ENCODE measurements around the gene TFB1M. TPM values are rescaled to one million over a fixed set of nuclear protein-coding genes. Genes with fewer than 3 reads are reported as not detected.
A peak's percentile ranks its signal among the peaks of the same experiment; 100 is the strongest.

TFB1M gene
- polyA plus RNA-seq, 2 of the 4 experiments (the other 2 are of a cell fraction): 9.8 to 19.5 TPM

GRCh38 chr6:155246825-155247224, 67.5 kb downstream of the TFB1M start:
- no peak for FAIRE-seq
- WGBS (ENCODE audit: missing lambda C conversion rate): 100% methylated on average over 1 of the region's 2 CpGs
- no peaks in the 10 kb centered on the region for H3K9me3 ChIP-seq
- ChIA-PET POLR2A (no interaction called here), CTCF (interaction anchor here (1.4 to 3.5 kb wide), 2 partner anchors 30 to 69 kb away, joined by 3 to 36 read pairs; no protein-coding TSS in a partner anchor)
- no peak for TF ChIP-seq EHF (CRISPR knock-in tag; IDR thresholded peaks at IDR 0.05)
- TF ChIP-seq BHLHE40 (IDR thresholded peaks at IDR 0.05; ENCODE audit: low read depth, low read length): no peak
- TF ChIP-seq HOXB13 (CRISPR knock-in tag; IDR thresholded peaks at IDR 0.05; ENCODE audit: low read depth): no peak
- no peak for TF ChIP-seq JUNB (IDR thresholded peaks at IDR 0.05)
- no peak for TF ChIP-seq MAZ (IDR thresholded peaks at IDR 0.05; ENCODE audit: borderline replicate concordance, low read depth, low read length)
- H3K27ac ChIP-seq: peak overlapping the region in 1 of 2 experiments; percentile 80; a peak in 2 of 6 replicates
- peaks cover 15% of the 10 kb centered on the region for H3K4me1 ChIP-seq
- H3K4me3 ChIP-seq: no peak overlapping the region
- ATAC-seq: no peak
- DNase-seq (ENCODE audit: low read depth in 1 of 2, low spot score in 1 of 2): no peak
- no peak overlapping the region for H3K4me2 ChIP-seq

- POLR2A ChIA-PET: no interaction called here
Measured at GRCh38 chr6:155245831-155246230, 68.5 kb downstream of the TFB1M start.

GRCh38 chr6:155245193-155245592, 69.1 kb downstream of the TFB1M start:
- ATAC-seq: no peak
- peaks cover 15% of the 10 kb centered on the region for H3K4me1 ChIP-seq

More at GRCh38 chr6:155245831-155246230, 68.5 kb downstream of the TFB1M start:
- ATAC-seq: no peak
- Histone ChIP-seq H3K4me2 (no peak overlapping the region), H3K4me3 (no peak overlapping the region), H3K9me3 (no peaks in the 10 kb centered on the region), H3K27ac (no peak overlapping the region), H3K4me1 (peaks cover 15% of the 10 kb centered on the region)
- CTCF ChIA-PET: no interaction called here
- 97% methylated on average over 3 of the region's 3 CpGs for WGBS (ENCODE audit: missing lambda C conversion rate)
- FAIRE-seq: no peak
- TF ChIP-seq HOXB13 (CRISPR knock-in tag; IDR thresholded peaks at IDR 0.05; ENCODE audit: low read depth) (no peak), ZNF302 (CRISPR knock-in tag; IDR thresholded peaks at IDR 0.05) (no peak), MAFK (IDR thresholded peaks at IDR 0.05; ENCODE audit: partially characterized antibody) (no peak), MAX (IDR thresholded peaks at IDR 0.05) (no peak), ESRRA (IDR thresholded peaks at IDR 0.05; ENCODE audit: borderline replicate concordance, low read length) (no peak), MAZ (IDR thresholded peaks at IDR 0.05; ENCODE audit: borderline replicate concordance, low read depth, low read length) (no peak), CHD4 (IDR thresholded peaks at IDR 0.05; ENCODE audit: borderline replicate concordance) (no peak), HES2 (IDR thresholded peaks at IDR 0.05) (no peak), PHF8 (IDR thresholded peaks at IDR 0.05; ENCODE audit: borderline replicate concordance, low read depth) (no peak), HOXB5 (CRISPR knock-in tag; IDR thresholded peaks at IDR 0.05) (no peak), RARB (CRISPR knock-in tag; IDR thresholded peaks at IDR 0.05) (no peak)
- no peak for DNase-seq (ENCODE audit: low read depth in 1 of 2, low spot score in 1 of 2)

More at GRCh38 chr6:155245193-155245592, 69.1 kb downstream of the TFB1M start:
- ChIA-PET POLR2A (no interaction called here), CTCF (no interaction called here)
- H3K4me2 ChIP-seq: no peak overlapping the region
- no peak overlapping the region for H3K27ac ChIP-seq
- H3K4me3 ChIP-seq: no peak overlapping the region
- FAIRE-seq (no peak), DNase-seq (ENCODE audit: low read depth in 1 of 2, low spot score in 1 of 2) (no peak)
- no peaks in the 10 kb centered on the region for H3K9me3 ChIP-seq
- WGBS (ENCODE audit: missing lambda C conversion rate): 98% methylated on average over 7 of the region's 7 CpGs
- TF ChIP-seq ESRRA (IDR thresholded peaks at IDR 0.05; ENCODE audit: borderline replicate concordance, low read length): no peak
- TF ChIP-seq JUN (IDR thresholded peaks at IDR 0.05): no peak
- TF ChIP-seq USF2 (IDR thresholded peaks at IDR 0.05): no peak
- TF ChIP-seq E2F6 (IDR thresholded peaks at IDR 0.05; ENCODE audit: borderline replicate concordance, low read depth): no peak
- TF ChIP-seq POLR2A (IDR thresholded peaks at IDR 0.05; ENCODE audit: low read length): no peak
- no peak for TF ChIP-seq CTCF (IDR thresholded peaks at IDR 0.05)
- no peak for TF ChIP-seq TP53 (CRISPR knock-in tag; IDR thresholded peaks at IDR 0.05)
- no peak for TF ChIP-seq GATA3 (IDR thresholded peaks at IDR 0.05; ENCODE audit: borderline replicate concordance)
- TF ChIP-seq REST (IDR thresholded peaks at IDR 0.05): no peak
- TF ChIP-seq JUNB (IDR thresholded peaks at IDR 0.05): no peak
- no peak for TF ChIP-seq RFX5 (IDR thresholded peaks at IDR 0.05)
- no peak for TF ChIP-seq MAX (IDR thresholded peaks at IDR 0.05)
- TF ChIP-seq NFE2L2 (conservative IDR thresholded peaks at IDR 0.05; ENCODE audit: low read length): no peak
- no peak for TF ChIP-seq EP300 (IDR thresholded peaks at IDR 0.05)
- TF ChIP-seq CBX2 (IDR thresholded peaks at IDR 0.05; ENCODE audit: borderline replicate concordance, low read depth): no peak

All from A549 (cell line).